Tongue (tissue), 2 donors: ENCODE data around the gene MFAP1. TPM values are rescaled to one million over a fixed set of nuclear protein-coding genes. Genes with fewer than 3 reads are reported as not detected.
"Not testable (repeated sequence)": the region's sequence is repeated elsewhere in the genome, so short reads cannot be mapped to it uniquely, and the experiment has no call there.

Experiments
- DNase-seq: peaks from one replicate; pipeline ENCODE4 v3.0.0-alpha.2; 2015
- total RNA-seq: library from RNA; depleted of rRNA; stranded (reverse); fragments of >200 nt; gene quantifications from one replicate; pipeline ENCODE4 v1.2.3, GENCODE V29; 2014

MFAP1 gene, protein sequence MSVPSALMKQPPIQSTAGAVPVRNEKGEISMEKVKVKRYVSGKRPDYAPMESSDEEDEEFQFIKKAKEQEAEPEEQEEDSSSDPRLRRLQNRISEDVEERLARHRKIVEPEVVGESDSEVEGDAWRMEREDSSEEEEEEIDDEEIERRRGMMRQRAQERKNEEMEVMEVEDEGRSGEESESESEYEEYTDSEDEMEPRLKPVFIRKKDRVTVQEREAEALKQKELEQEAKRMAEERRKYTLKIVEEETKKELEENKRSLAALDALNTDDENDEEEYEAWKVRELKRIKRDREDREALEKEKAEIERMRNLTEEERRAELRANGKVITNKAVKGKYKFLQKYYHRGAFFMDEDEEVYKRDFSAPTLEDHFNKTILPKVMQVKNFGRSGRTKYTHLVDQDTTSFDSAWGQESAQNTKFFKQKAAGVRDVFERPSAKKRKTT
- total RNA-seq, result 24.3 TPM

GRCh38 chr15:43824302-43825246 lies at the start of gene MFAP1:
Gene MFAP1 (minus strand): TSS chr15:43824690. CDS start chr15:43824569, 121 bp downstream.
- DNase-seq, result peak; percentile 99

GRCh38 chr15:43873651-43874050 lies 49.2 kb upstream of the MFAP1 start:
- no peak for DNase-seq

GRCh38 chr15:43872416-43873020 lies 48.0 kb upstream of the MFAP1 start:
- DNase-seq, result peak; percentile 82

- DNase-seq, result no peak
These were observed 47.3 kb upstream of the MFAP1 start for GRCh38 chr15:43871835-43872234.

DNA sequence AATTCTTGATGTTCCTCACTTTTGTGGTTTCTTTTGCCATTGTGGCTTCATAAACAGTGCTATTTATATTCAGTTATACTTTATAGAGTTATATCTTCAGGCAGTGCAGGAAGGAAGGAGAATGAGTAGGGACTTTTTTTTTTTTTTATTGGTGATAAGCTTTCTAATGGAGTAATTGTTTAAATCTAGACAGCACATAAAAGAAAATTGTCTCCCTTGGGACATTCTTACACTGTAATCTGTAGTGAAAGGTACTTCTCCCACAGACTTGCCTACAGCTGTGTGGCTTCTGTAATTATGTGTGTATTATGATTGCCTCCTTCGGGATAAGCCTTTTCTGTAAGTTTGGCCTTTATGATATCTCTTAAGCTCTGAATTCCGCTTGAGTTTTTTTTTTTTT lies 43.9 kb upstream of the MFAP1 start:
- no peak for DNase-seq

DNA sequence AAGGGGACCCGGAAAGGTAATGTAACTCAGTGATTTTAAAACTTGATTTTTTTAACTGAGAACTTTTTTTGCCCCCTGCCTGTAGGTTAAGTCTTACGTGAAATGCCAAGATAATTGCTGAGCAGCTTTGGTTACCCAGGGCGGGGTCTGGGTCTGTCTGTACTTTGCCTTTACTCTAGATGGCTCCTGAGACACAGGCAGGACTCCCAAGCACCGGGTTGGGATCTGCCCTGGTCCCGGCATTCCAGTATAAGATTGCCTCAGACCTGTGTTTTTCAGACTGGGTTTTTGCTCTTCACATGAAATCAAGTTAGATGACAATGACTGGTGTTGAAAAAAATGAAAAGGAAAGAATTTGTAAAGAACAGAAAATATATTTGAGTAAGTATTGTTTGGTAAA lies 42.6 kb upstream of the MFAP1 start:
- DNase-seq, result no peak

GRCh38 chr15:43866636-43867035 lies 42.1 kb upstream of the MFAP1 start:
- DNase-seq, result not testable (repeated sequence)

- DNase-seq, result no peak
These were observed 35.1 kb upstream of the MFAP1 start for GRCh38 chr15:43859546-43859945.

DNA sequence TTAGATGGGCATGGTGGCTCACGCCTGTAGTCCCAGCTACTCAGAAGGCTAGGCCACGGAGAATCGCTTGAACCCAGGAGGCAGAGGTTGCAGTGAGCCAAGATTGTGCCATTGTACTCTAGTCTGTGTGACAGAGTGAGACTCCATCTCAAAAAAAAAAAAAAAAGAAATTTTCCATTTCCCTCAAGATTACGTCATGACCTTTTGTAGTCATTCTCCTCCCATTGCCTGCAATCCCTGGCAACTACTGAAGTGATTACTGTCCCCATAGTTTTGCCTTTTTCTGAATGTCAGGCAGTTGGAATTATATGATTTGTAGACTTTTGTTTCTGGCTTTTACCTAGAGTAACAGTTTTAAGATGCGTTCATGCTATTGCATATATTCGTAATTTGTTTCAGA lies 30.3 kb upstream of the MFAP1 start:
- no peak for DNase-seq

DNA sequence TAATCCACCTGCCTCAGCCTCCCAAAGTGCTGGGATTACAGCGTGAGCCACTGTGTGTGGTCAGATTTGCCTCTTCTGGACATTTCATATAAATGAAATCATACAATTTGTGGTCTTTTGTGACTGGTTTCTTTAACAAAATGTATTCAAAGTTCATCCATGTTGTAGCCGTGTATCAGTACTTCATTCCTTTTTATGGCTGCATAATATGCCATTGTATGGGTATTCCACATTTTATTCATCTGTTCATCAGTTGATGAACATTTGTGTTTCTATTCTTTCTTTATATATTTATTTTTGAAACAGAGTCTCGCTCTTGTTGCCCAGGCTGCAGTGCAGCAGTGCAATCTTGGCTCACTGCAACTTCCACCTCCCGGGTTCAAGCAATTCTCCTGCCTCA lies 28.1 kb upstream of the MFAP1 start:
- no peak for DNase-seq

DNA sequence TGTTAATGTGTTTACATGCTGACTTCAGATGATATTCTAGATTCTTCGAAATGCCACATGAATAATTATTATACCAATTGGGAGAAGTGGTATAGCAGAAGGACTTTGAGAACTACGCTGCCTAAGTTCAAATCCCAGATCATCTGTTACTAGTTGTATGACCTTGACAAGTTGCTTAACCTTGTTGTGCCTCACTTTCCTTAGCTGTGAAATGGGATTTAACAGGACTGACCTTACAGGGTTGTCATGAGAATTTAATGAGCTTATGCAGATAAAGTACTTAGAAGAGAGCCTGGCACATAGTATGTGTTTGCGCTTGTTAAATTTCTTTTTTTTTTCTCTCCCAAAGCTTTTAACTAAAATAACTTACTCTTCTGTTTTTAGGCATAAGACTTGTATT lies 26.8 kb upstream of the MFAP1 start:
- no peak for DNase-seq

GRCh38 chr15:43845421-43845820 lies 20.9 kb upstream of the MFAP1 start:
- no peak for DNase-seq

DNA sequence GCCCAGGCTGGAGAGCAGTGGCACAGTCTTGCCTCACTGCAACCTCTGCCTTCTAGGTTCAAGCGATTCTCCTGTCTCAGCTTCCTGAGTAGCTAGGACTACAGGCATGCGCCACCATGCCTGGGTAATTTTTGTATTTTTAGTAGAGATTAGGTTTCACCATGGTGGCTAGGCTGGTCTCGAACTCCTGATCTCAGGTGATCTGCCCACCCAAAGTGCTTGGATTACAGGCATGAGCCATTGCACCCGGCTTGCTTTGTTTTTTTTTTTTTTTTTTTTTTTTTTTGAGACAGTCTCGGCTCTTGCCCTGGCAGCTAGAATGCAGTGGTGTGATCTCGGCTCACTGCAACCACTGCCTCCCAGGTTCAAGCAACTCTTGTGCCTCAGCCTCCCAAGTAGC lies 8.0 kb upstream of the MFAP1 start:
- not testable (repeated sequence) for DNase-seq

- not testable (repeated sequence) for DNase-seq
These were observed 7.1 kb upstream of the MFAP1 start for GRCh38 chr15:43831519-43832052.

DNA sequence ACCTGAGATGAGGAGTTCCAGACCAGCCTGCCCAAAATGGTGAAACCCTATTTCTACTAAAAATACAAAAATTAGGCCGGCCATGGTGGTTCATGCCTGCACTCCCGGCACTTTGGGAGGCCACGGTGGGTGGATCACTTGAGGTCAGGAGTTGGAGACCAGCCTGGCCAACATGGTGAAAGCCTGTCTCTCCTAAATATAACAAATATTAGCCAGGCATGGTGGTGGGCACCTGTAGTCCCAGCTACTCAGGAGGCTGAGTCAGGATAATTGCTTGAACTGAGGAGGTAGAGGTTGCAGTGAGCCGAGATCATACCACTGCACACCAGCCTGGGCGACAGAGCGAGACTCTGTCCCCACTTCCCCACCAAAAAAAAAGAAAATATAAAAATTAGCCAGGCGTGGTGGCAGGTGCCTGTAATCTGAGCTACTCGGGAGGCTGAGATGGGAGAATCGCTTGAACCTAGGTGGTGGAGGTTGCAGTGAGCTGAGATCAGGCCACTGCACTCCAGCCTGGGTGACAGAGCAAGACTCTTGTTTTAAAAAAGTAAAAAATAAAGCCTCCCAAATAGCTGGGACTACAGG lies 6.3 kb upstream of the MFAP1 start:
- DNase-seq, result not testable (repeated sequence)

DNA sequence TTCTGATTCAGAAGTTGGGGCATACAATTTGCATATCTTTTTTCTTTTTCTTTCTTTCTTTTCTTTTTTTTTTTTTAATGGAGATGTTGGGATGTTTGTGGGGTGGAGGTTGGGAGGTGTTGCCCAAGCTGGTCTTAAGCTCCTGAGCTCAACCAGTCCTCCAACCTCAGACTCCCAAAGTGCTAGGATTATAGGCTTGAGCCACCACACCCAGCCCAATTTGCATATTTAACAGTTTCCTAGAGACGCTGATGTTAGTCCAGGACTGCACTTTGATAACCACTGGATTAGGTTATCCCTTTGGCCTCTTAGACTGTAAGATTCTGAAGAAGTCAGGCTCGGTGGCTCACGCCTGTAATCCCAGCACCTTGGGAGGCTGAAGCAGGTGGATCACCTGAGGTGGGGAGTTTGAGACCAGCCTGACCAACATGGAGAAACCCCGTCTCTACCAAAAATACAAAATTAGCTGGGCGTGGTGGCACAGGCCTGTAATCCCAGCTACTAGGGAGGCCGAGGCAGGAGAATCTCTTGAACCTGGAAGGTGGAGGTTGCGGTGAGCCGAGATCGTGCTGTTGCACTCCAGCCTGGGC lies 5.6 kb upstream of the MFAP1 start:
- DNase-seq, result not testable (repeated sequence)

GRCh38 chr15:43828061-43828657 lies 3.7 kb upstream of the MFAP1 start:
- peak; percentile 33 for DNase-seq

GRCh38 chr15:43826508-43827341 lies 2.2 kb upstream of the MFAP1 start, which contains the start of gene WDR76:
Gene WDR76 (plus strand): TSS chr15:43827002. CDS start chr15:43827033, 31 bp downstream.
- peak; percentile 88 for DNase-seq

- no peak for DNase-seq
These were observed 1.6 kb upstream of the MFAP1 start for GRCh38 chr15:43826029-43826507.

DNA sequence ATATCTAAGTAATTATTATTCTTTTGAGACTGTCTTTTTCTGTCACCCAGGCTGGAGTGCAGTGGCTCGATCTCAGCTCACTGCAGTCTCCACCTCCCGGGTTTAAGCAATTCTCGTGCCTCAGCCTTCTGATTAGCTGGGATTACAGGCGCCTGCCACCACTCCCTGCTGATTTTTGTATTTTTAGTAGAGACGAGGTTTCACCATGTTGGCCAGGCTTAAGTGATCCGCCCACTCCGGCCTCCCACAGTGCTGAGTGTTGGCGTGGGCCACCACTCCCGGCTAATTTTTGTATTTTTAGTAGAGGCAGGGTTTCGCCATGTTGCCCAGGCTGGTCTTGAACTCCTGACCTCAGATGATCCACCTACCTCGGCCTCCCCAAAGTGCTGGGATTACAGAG lies 815 bp upstream of the MFAP1 start:
- DNase-seq, result not testable (repeated sequence)
